HepG2 (cell line): ENCODE results near the gene SIK2. TPM values are rescaled to one million over a fixed set of nuclear protein-coding genes. Genes with fewer than 3 reads are reported as not detected.

Source experiments
- CBX2 ChIP-seq, 2 experiments: fragments of 200-600 bp in 1 of 2; sonication (generic); formaldehyde crosslinking in 1 of 2; IDR thresholded peaks; 2 replicates each; pipeline versions ENCODE4 v1.7.0 to v1.8.1; 2018 to 2022; ENCODE audit warnings: low read depth in 2 of 2, low read length in 1 of 2, mild to moderate bottlenecking in 1 of 2, missing genetic modification reagents in 1 of 2
- ESRRA ChIP-seq: sonication (generic); formaldehyde crosslinking; IDR thresholded peaks from 2 replicates; pipeline ENCODE4 v1.5.1; 2020; ENCODE audit warnings: mild to moderate bottlenecking, low read depth, missing genetic modification reagents
- GABPB1 ChIP-seq: IDR thresholded peaks from 2 replicates; pipeline ENCODE4 v1.6.1; 2016; ENCODE audit warnings: mild to moderate bottlenecking, missing genetic modification reagents, moderate library complexity, missing compliant biosample characterization
- GFI1 ChIP-seq: sonication (generic); formaldehyde crosslinking; IDR thresholded peaks from 2 replicates; pipeline ENCODE4 v1.5.0; 2020; ENCODE audit warnings: missing genetic modification reagents, mild to moderate bottlenecking, borderline replicate concordance
- HNF4G ChIP-seq, 2 experiments: sonication (generic) in 1 of 2; formaldehyde crosslinking in 1 of 2; IDR thresholded peaks; 2 replicates each; pipeline versions ENCODE4 v1.4.0 to v1.6.1; 2011 to 2020; ENCODE audit warnings: borderline replicate concordance in 2 of 2, low read depth in 2 of 2, mild to moderate bottlenecking in 2 of 2, low read length in 1 of 2, missing genetic modification reagents in 1 of 2, moderate library complexity in 1 of 2
- RARA ChIP-seq: IDR thresholded peaks from 2 replicates; pipeline ENCODE4 v1.6.1; 2016; ENCODE audit warnings: missing genetic modification reagents, missing compliant biosample characterization
- SOX13 ChIP-seq, 3 experiments: fragments of 450-650 bp in 1 of 3; sonication (generic) in 1 of 3; formaldehyde crosslinking in 1 of 3; IDR thresholded peaks in 2 of 3; conservative IDR thresholded peaks in 1 of 3; 2 replicates each; pipeline versions ENCODE4 v1.5.0 to v1.6.1; 2016 to 2020; ENCODE audit warnings: antibody characterized with exemption in 1 of 3, mild to moderate bottlenecking in 1 of 3, missing compliant biosample characterization in 1 of 3, missing genetic modification reagents in 1 of 3, moderate library complexity in 1 of 3
- ZNF30 ChIP-seq: sonication (generic); formaldehyde crosslinking; IDR thresholded peaks from 2 replicates; pipeline ENCODE4 v1.5.0; 2020; ENCODE audit warnings: mild to moderate bottlenecking, missing genetic modification reagents
- polyA plus RNA-seq, 8 experiments: library from polyadenylated mRNA; depleted of rRNA in 3 of 8; stranded (reverse) in 7 of 8; unstranded in 1 of 8; fragments of >200 nt; fragmentation: Illumina TruSeq in 4 of 8; extraction: Trizol in 4 of 8; gene quantifications; 2 replicates each; pipeline versions ENCODE4 v1.2.1 to v1.2.3, GENCODE V29; 2011 to 2016; ENCODE audit warnings: low read depth in 4 of 8, missing spikeins in 1 of 8, mixed read lengths in 1 of 8; ENCODE audit not compliant: insufficient read depth in 1 of 8
- total RNA-seq, 5 experiments: library from RNA; depleted of rRNA; stranded (reverse); fragments of >200 nt; fragmentation: Illumina TruSeq; extraction: Trizol; gene quantifications; 2 replicates each; pipeline ENCODE4 v1.2.3, GENCODE V29; 2016; ENCODE audit warnings: low read depth in 1 of 5
- TF ChIP-seq, protein P1 (sequence below): sonication (generic); formaldehyde crosslinking; IDR thresholded peaks from 2 replicates; pipeline ENCODE4 v1.4.0; 2020; ENCODE audit warnings: mild to moderate bottlenecking, missing genetic modification reagents
- TF ChIP-seq, protein P2 (sequence below): sonication (generic); formaldehyde crosslinking; IDR thresholded peaks from 2 replicates; pipeline ENCODE4 v1.4.0; 2020; ENCODE audit warnings: missing genetic modification reagents
- TF ChIP-seq, protein P3 (sequence below): IDR thresholded peaks from 2 replicates; pipeline ENCODE4 v1.4.0; 2020; ENCODE audit warnings: mild to moderate bottlenecking, missing genetic modification reagents
- TF ChIP-seq, protein P4 (sequence below): sonication (generic); formaldehyde crosslinking; IDR thresholded peaks from 2 replicates; pipeline ENCODE4 v1.4.0; 2020; ENCODE audit warnings: mild to moderate bottlenecking, missing genetic modification reagents

Gene SIK2
- total and polyA plus RNA-seq, 2 of the 13 experiments (the other 11 are each of a cell fraction or from before 2014, with no cell fraction given) = 8.1 to 15.4 TPM

DNA sequence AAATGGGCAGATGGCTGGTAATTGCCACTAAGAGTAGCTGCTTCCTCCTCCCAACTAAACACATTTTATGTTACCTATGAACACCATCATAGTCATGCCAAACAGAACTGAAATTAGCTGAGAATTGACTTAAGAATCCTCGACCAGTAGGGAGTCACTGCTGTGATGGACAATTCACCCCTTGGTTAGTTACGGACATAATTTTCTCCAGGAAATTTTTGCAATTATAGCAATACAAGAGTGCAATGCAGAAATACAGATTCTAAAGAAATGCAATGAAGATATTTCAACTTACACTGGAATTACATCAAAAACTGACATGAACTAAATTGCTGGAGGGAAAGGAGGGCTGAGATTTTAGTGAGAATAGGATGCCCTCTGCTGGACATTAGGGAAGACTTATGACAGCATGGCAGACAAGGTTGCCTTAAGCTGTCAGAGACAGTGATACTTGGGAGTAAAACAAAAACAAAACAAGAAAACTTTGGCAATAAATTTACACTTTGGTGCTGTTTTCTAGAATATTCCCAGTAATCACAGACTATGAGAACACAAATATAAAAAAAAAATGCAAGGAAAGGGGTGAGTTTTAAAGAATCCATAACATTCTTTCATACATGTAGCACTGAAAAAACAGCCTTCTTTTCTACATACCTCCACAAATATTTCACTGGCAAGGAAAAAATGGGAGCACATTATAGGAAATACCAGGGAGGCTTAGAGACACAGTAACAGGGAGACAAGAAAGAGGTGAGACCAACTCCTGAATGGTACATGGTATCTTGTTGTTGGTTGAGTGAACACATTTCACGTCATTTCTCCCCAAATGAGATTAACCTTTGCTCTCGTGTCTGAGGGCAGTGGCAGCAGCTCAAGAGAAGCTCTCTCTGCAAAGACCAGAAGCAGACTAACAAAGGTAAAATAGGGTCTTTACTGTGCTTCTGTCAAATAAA, 175.1 kb downstream of the SIK2 start (continued):
- TF ChIP-seq, protein P1, sequence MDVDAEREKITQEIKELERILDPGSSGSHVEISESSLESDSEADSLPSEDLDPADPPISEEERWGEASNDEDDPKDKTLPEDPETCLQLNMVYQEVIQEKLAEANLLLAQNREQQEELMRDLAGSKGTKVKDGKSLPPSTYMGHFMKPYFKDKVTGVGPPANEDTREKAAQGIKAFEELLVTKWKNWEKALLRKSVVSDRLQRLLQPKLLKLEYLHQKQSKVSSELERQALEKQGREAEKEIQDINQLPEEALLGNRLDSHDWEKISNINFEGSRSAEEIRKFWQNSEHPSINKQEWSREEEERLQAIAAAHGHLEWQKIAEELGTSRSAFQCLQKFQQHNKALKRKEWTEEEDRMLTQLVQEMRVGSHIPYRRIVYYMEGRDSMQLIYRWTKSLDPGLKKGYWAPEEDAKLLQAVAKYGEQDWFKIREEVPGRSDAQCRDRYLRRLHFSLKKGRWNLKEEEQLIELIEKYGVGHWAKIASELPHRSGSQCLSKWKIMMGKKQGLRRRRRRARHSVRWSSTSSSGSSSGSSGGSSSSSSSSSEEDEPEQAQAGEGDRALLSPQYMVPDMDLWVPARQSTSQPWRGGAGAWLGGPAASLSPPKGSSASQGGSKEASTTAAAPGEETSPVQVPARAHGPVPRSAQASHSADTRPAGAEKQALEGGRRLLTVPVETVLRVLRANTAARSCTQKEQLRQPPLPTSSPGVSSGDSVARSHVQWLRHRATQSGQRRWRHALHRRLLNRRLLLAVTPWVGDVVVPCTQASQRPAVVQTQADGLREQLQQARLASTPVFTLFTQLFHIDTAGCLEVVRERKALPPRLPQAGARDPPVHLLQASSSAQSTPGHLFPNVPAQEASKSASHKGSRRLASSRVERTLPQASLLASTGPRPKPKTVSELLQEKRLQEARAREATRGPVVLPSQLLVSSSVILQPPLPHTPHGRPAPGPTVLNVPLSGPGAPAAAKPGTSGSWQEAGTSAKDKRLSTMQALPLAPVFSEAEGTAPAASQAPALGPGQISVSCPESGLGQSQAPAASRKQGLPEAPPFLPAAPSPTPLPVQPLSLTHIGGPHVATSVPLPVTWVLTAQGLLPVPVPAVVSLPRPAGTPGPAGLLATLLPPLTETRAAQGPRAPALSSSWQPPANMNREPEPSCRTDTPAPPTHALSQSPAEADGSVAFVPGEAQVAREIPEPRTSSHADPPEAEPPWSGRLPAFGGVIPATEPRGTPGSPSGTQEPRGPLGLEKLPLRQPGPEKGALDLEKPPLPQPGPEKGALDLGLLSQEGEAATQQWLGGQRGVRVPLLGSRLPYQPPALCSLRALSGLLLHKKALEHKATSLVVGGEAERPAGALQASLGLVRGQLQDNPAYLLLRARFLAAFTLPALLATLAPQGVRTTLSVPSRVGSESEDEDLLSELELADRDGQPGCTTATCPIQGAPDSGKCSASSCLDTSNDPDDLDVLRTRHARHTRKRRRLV (CRISPR knock-in tag) = no peak
- TF ChIP-seq ZNF30 (CRISPR knock-in tag) (no peak), GABPB1 (peak; percentile 1; the same call in 1 of the 2 replicates), GFI1 (CRISPR knock-in tag) (peak; percentile 56), SOX13 (IDR thresholded peaks at IDR 0.05) (no peak), SOX13 (CRISPR knock-in tag; conservative IDR thresholded peaks at IDR 0.05 in 1 of 2, IDR thresholded peaks at IDR 0.05 in 1 of 2) (peak in 1 of 2 experiments; percentile 74; a peak in 2 of 4 replicates), HNF4G (IDR thresholded peaks at IDR 0.05; ENCODE audit: borderline replicate concordance, low read depth, low read length) (peak; percentile 82; the same call in 1 of the 2 replicates), HNF4G (CRISPR knock-in tag; IDR thresholded peaks at IDR 0.05; ENCODE audit: borderline replicate concordance, low read depth) (peak; percentile 49; the same call in 1 of the 2 replicates), CBX2 (IDR thresholded peaks at IDR 0.05; ENCODE audit: low read depth, low read length) (no peak), CBX2 (CRISPR knock-in tag; IDR thresholded peaks at IDR 0.05; ENCODE audit: low read depth) (no peak), ESRRA (0 out of 2 replicates have a peak, but pooled peaks have one; percentile 15), RARA (CRISPR knock-in tag) (peak; percentile 72)
- TF ChIP-seq, protein P2, sequence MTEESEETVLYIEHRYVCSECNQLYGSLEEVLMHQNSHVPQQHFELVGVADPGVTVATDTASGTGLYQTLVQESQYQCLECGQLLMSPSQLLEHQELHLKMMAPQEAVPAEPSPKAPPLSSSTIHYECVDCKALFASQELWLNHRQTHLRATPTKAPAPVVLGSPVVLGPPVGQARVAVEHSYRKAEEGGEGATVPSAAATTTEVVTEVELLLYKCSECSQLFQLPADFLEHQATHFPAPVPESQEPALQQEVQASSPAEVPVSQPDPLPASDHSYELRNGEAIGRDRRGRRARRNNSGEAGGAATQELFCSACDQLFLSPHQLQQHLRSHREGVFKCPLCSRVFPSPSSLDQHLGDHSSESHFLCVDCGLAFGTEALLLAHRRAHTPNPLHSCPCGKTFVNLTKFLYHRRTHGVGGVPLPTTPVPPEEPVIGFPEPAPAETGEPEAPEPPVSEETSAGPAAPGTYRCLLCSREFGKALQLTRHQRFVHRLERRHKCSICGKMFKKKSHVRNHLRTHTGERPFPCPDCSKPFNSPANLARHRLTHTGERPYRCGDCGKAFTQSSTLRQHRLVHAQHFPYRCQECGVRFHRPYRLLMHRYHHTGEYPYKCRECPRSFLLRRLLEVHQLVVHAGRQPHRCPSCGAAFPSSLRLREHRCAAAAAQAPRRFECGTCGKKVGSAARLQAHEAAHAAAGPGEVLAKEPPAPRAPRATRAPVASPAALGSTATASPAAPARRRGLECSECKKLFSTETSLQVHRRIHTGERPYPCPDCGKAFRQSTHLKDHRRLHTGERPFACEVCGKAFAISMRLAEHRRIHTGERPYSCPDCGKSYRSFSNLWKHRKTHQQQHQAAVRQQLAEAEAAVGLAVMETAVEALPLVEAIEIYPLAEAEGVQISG = 0 out of 2 replicates have a peak, but pooled peaks have one; percentile 29
- TF ChIP-seq, protein P3, sequence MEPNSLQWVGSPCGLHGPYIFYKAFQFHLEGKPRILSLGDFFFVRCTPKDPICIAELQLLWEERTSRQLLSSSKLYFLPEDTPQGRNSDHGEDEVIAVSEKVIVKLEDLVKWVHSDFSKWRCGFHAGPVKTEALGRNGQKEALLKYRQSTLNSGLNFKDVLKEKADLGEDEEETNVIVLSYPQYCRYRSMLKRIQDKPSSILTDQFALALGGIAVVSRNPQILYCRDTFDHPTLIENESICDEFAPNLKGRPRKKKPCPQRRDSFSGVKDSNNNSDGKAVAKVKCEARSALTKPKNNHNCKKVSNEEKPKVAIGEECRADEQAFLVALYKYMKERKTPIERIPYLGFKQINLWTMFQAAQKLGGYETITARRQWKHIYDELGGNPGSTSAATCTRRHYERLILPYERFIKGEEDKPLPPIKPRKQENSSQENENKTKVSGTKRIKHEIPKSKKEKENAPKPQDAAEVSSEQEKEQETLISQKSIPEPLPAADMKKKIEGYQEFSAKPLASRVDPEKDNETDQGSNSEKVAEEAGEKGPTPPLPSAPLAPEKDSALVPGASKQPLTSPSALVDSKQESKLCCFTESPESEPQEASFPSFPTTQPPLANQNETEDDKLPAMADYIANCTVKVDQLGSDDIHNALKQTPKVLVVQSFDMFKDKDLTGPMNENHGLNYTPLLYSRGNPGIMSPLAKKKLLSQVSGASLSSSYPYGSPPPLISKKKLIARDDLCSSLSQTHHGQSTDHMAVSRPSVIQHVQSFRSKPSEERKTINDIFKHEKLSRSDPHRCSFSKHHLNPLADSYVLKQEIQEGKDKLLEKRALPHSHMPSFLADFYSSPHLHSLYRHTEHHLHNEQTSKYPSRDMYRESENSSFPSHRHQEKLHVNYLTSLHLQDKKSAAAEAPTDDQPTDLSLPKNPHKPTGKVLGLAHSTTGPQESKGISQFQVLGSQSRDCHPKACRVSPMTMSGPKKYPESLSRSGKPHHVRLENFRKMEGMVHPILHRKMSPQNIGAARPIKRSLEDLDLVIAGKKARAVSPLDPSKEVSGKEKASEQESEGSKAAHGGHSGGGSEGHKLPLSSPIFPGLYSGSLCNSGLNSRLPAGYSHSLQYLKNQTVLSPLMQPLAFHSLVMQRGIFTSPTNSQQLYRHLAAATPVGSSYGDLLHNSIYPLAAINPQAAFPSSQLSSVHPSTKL (CRISPR knock-in tag) = peak; percentile 18; the same call in 1 of the 2 replicates
- TF ChIP-seq, protein P4, sequence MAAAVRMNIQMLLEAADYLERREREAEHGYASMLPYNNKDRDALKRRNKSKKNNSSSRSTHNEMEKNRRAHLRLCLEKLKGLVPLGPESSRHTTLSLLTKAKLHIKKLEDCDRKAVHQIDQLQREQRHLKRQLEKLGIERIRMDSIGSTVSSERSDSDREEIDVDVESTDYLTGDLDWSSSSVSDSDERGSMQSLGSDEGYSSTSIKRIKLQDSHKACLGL (CRISPR knock-in tag) = no peak
